ENCODE data around the gene FAM98A. TPM values are rescaled to one million over a fixed set of nuclear protein-coding genes. Genes with fewer than 3 reads are reported as not detected.

The FAM98A gene
- total and polyA plus RNA-seq, 10 of the 15 experiments (the other 5 are each of a cell fraction or from before 2014, with no cell fraction given): 29.7 to 231 (median 80.2) TPM

GRCh38 chr2:33555681-33556080, 43.4 kb downstream of the FAM98A start (continued):
- no peak for TF ChIP-seq SIN3A (IDR thresholded peaks at IDR 0.05; ENCODE audit: low read depth, low read length)
- no peak for TF ChIP-seq MXI1 (IDR thresholded peaks at IDR 0.05; ENCODE audit: low read depth, low read length)
- TF ChIP-seq BACH1 (IDR thresholded peaks at IDR 0.05; ENCODE audit: borderline replicate concordance): no peak
- no peak for TF ChIP-seq MEF2A (IDR thresholded peaks at IDR 0.05; ENCODE audit: insufficient read depth, low read depth, low read length)
- no peak for TF ChIP-seq CHD4 (IDR thresholded peaks at IDR 0.05)
- TF ChIP-seq KAT2A (conservative IDR thresholded peaks at IDR 0.05; ENCODE audit: control insufficient read depth, low read depth, low read length): no peak

DNA sequence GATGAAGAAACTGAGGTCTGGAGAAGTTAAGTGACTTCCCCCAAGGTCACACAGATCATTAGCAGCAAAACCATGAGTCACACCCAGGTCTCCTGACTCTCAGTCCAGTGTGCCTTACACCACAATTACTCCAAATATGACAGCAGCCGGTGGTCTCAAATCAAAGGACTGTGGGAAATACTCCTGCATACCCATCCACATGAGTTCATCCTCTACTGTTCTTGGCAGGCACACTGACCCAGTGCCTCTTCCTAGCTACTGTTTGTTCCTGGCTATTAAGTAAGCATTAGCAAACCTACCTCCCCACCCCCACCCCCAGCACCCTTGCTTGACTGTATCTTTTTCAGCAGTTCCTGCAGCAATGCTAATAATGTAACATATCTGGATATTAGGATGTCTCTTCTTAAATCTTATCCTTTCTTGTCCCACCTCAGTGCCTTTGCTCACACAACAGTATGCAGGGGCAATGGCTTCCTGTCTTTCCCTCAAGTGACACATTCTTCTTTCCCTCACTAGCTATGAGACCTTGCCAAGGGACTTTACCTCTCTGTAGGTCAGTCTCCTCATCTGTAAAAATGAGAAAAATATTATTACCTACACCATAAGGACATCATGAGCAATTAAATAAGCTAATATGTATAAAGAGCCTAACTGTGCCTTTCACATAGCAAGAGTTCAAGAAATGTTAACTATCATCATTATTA, 46.2 kb downstream of the FAM98A start:
- in situ Hi-C loops (cut with MboI): no loop called here
- H3K4me3 ChIP-seq: no peak overlapping the region
- SMC1A ChIA-PET (ENCODE audit: uncharacterized antibody, unreplicated experiment): interaction anchor here (1.1 to 2.9 kb wide), 2 partner anchors 21 to 30 kb away, joined by 3 to 11 read pairs; no protein-coding TSS in a partner anchor

More for the DNA sequence above, 46.2 kb downstream of the FAM98A start:
- ATAC-seq: no peak; the same call in 2 of the 3 replicates
- FAIRE-seq: no peak
- H3K27me3 ChIP-seq (replicated peaks in 1 of 2; ENCODE audit: control insufficient read depth in 2 of 2, insufficient read depth in 2 of 2, low read length in 1 of 2): no peaks in the 10 kb centered on the region
- H3K9ac ChIP-seq (ENCODE audit: control insufficient read depth, insufficient read depth, low read length): no peak overlapping the region
- no peaks in the 10 kb centered on the region for H3K9me3 ChIP-seq (replicated peaks; ENCODE audit: control insufficient read depth, insufficient read depth, low read length)
- WGBS (ENCODE audit: insufficient coverage, insufficient replicate concordance, low lambda C conversion rate, missing lambda C conversion rate): 53% methylated on average over 1 of the region's 1 CpG
- BruUV-seq (replicated peaks): no TSS peak
- RAD21 ChIA-PET (ENCODE audit: unreplicated experiment): interaction anchor here (0.9 to 2.3 kb wide), 2 partner anchors 17 to 77 kb away, joined by 3 to 6 read pairs; partner anchors contain the start of gene RASGRP3
- no peak for DNase-seq (ENCODE audit: low read depth, low spot score)
- no peaks in the 10 kb centered on the region for H3K79me2 ChIP-seq (ENCODE audit: control insufficient read depth, insufficient read depth, low read length)
- H3K27ac ChIP-seq (ENCODE audit: control insufficient read depth, insufficient read depth): no peak overlapping the region
- POLR2A ChIA-PET: no interaction called here
- intact Hi-C loops (cut with micrococcal nuclease; ENCODE audit: unreplicated experiment): no loop called here
- H4K20me1 ChIP-seq (ENCODE audit: control insufficient read depth, insufficient read depth): no peaks in the 10 kb centered on the region
- no peak overlapping the region for H3K4me2 ChIP-seq (ENCODE audit: control insufficient read depth, insufficient read depth)
- TF ChIP-seq, protein P1, sequence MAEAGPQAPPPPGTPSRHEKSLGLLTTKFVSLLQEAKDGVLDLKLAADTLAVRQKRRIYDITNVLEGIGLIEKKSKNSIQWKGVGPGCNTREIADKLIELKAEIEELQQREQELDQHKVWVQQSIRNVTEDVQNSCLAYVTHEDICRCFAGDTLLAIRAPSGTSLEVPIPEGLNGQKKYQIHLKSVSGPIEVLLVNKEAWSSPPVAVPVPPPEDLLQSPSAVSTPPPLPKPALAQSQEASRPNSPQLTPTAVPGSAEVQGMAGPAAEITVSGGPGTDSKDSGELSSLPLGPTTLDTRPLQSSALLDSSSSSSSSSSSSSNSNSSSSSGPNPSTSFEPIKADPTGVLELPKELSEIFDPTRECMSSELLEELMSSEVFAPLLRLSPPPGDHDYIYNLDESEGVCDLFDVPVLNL (IDR thresholded peaks at IDR 0.05; ENCODE audit: low read depth, low read length): no peak
- TF ChIP-seq ETV6 (conservative IDR thresholded peaks at IDR 0.05 in 1 of 2, IDR thresholded peaks at IDR 0.05 in 1 of 2; ENCODE audit: borderline replicate concordance in 1 of 2, low read depth in 1 of 2): no peak
- no peak for TF ChIP-seq CEBPZ (IDR thresholded peaks at IDR 0.05; ENCODE audit: low read depth, low read length)
- TF ChIP-seq E2F8 (IDR thresholded peaks at IDR 0.05; ENCODE audit: low read depth, partially characterized antibody): no peak
- no peak for TF ChIP-seq STAT1 (conservative IDR thresholded peaks at IDR 0.05)
- TF ChIP-seq RUNX3 (IDR thresholded peaks at IDR 0.05; ENCODE audit: low read length): no peak
- TF ChIP-seq SREBF2 (IDR thresholded peaks at IDR 0.05; ENCODE audit: low read length): no peak
- no peak for TF ChIP-seq ATF7 (IDR thresholded peaks at IDR 0.05; ENCODE audit: low read depth)
- no peak for TF ChIP-seq CBX5 (IDR thresholded peaks at IDR 0.05; ENCODE audit: low read depth)
- no peak for TF ChIP-seq MEF2A (IDR thresholded peaks at IDR 0.05; ENCODE audit: insufficient read depth, low read depth, low read length)
- CTCF ChIA-PET: interaction anchor here (0.8 to 1.2 kb wide), 3 partner anchors 10 to 31 kb away, joined by 3 read pairs; no protein-coding TSS in a partner anchor
- no peak overlapping the region for H2AFZ ChIP-seq (ENCODE audit: control insufficient read depth, low read depth, low read length)
- H3K4me1 ChIP-seq (ENCODE audit: control insufficient read depth, insufficient read depth, low read length): no peaks in the 10 kb centered on the region
- peaks cover 1 to 50% of the 10 kb centered on the region in 2 experiments for H3K36me3 ChIP-seq (ENCODE audit: control insufficient read depth in 2 of 2, insufficient read depth in 2 of 2, low read length in 1 of 2)
